Activated T-cell treated with anti-CD3 and anti-CD28 coated beads for 48 hours (primary cell): ENCODE measurements around the gene KLHDC10.
"Not testable (repeated sequence)": the region's sequence is repeated elsewhere in the genome, so short reads cannot be mapped to it uniquely, and the experiment has no call there.

Experiments
- DNase-seq: peaks from one replicate; pipeline ENCODE4 v3.0.0-alpha.2; 2020; ENCODE audit warnings: low read depth

KLHDC10 gene

DNA sequence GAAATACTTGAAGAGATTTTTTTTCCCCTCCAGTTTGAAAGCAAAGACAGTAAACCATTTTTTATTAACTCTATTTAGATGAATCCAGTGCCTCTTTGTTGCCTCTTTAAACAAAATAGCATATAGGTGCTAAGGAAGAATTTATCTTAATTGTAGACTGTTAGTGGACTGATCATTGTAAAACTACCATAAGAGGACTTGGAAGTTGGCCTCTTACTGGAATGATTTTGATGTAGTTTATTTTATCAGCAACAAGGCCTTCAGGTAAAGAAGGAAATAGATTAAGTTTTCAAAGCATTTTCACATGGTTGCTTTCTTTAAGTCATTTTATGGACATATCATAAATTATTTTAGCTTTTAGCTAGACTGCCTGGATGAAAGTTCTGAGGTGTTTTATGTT lies 53.2 kb downstream of the KLHDC10 start:
- DNase-seq, result no peak

DNA sequence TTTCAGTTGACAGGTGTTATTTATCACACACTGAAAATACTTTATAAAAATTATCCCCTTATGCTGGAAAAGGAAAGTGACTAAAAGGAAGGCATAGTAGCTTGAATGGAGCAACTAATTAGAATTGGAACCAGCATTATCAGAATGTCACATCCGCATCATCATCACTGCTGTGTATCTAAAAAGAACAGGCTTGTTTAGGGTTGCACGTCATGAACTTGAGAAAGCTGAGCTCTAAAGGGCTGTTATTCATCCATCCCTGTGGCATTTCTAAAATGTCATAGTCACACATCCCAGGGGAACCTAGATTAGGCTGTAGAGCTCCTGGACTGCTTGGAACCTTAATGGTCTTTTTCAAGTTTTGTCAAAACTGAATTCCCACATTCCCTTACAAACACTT lies 54.4 kb downstream of the KLHDC10 start:
- no peak for DNase-seq

DNA sequence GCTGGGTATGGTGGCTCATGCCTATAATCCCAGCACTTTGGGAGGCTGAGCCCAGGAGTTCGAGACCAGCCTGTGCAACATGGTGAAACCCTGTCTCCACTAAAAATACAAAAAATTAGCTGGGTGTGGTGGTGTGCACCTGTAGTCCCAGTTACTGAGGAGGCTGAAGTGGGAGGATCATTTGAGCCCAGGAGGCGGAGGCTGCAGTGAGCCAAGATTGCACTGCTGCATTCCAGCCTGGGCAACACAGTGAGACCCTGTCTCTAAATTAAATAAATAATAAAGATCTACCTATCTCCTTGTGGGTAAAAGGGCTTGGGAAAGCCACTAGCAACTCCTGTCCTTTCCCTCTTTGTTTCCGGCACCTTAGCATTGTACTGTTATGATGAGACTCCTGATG lies 56.5 kb downstream of the KLHDC10 start:
- not testable (repeated sequence) for DNase-seq

DNA sequence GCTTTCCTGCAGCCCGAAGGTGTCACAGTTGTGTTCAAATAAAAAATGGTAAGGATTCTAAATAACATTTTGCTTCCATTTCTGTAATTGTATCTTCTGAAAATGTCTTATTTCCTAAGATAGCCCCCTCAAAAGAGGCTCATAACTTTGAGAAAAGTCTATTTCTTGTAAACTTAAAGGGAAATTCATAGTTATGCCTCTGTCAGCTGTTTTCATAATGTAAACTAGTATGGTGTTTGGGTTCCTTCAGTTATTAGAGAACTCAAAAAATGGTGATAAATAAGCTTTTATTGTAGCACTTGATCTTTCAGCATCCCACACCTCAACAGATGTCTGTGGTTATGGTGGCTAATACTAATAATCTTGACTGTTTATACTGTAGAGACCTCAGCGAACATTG lies 57.1 kb downstream of the KLHDC10 start:
- DNase-seq, result no peak

DNA sequence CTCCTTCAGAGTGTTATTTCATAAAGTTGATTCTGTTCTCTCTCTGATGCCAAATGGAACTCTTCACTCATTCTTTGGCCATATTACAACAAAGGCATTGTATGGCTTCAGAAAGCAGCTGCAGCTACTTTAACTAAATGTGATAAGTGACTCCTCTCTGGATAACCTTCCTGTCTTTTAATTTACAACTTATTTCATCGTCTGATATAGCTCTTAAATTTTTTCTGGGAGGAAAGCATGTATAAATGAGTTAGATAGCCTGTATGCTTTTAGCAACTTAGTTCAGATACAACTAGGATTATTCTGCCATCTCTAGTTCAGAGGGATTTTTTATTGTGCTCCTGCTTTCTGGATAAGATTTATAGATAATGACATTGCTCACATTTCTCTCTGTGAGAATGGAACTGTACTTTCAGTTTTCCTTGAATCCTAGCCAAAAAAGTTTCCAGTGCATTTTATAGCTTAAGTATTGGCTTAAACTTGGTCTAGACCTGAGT lies 57.5 kb downstream of the KLHDC10 start:
- no peak for DNase-seq

DNA sequence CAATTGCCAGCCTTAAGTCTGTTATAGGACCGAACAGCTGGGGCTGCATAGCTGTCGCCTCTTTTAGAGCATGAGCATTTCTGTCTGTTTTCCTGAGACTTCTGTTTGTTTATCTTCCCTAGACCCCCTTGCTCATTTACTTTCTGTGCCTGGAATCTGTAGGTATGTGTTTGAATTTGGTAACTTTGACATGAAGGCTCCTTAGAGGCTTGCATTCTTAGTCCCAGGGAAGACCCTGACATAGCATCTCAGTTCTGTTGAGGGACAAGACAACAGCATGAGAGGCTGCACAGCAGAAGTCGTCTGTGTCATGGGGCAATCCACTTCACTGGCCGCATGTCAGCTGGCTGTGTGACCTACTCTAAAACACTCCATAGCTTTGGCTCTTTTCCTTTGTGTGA lies 58.7 kb downstream of the KLHDC10 start:
- DNase-seq, result no peak

DNA sequence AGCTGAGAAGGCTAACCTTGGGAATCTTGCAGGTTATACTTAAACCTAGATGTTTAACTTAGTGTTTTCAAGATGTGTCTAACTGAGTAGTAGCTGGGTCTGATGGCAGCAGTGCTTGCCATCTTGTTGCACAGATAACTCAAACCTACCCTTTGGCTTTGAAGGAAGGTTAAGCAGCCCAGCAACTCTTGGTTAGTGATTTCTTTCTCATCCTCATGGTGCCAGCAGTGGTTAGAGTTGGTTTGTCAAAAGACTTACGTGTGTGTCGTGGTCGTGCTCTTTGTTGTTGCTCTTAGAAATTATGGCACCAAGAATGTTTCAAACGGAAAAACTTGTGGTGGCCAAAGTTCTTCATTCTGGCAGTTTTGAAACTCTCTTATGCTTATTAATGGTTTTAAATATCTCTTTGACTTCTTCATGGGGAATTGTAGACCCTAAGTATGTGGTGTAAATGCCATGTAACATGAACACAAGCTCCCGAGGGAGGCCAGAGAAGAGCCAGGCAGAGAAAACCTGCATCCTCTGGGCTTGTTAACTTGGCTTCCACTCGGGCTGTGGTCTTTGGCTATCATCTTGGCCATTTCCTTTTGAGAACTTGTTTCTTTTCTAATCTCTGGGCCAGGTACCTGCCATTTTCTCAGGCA lies 61.0 kb downstream of the KLHDC10 start:
- DNase-seq, result no peak

DNA sequence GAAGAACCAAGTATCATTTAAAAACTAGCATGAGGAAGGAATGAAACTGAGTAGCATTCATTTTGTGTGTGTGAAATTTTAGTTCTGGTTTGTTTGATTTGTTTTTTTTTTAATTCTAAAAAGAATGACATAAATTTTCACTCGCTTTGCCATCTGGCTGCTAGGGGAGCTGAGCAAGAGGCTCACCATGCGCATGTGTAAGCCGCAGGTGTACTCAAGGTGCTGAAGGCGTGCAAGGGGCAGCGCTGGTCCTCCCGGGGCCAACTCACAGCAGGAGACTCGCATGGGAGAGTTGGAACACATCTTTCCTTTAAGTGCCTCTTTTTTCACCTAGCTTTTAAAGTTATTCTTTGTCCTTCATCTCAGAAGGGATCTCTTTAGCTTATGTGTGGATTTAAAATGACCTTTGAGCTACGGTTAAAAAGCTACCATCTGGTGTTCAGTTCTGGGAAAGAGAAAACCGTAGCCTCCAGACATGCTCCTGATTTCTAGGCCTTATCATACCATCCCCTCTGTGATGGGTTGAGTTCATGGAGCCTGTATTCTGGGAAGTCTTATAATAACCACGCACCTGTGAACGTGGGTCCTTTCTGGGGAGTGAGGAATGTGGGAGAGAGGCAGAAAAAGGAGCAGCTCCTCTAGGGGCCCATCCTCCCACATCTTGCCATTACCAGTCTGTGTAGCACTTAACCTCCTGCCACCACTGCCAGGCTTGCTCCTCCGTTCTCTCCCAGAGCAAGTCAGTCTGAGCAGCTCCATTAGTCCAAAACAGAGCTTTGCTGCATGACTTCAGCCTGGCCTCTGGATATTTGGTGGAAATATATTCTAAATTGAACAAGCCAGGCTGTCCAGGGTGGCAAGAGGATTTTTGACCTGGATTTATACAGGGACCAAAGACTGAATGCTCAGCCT lies 61.9 kb downstream of the KLHDC10 start:
- DNase-seq, result no peak

DNA sequence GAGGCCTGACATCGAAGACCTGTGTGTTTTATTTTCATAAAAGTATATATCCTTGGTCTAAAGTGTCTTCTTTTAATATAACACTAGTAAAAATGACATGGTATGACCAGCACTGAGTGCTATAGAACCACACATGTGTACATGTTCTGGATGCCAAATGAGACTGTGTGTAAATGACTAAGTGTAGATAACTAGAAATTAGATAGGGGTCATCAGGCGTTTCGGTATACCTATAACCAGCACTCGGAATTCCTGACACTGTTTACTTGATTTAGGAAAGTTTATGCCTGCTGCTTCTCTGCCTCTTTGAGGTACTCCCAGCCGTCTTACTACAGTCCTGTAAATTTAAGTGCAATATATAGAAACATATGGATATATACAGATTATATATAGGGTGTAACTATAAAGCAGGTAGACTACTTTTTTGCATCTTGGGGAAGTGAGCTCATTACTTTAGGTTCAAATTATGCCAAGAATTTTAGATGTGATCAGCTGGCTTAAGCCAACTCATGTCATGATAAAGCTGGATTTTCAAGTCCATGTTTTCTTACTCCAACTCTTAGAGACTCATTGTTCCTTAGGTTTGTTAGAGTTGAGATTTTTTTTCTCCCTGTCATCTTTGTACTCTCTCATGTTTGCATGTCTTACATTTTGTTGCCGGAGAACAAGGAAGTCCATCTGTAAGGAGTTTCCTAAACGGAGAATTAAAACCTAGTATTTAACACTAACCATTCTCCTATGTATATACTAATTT lies 62.9 kb downstream of the KLHDC10 start:
- DNase-seq, result no peak

DNA sequence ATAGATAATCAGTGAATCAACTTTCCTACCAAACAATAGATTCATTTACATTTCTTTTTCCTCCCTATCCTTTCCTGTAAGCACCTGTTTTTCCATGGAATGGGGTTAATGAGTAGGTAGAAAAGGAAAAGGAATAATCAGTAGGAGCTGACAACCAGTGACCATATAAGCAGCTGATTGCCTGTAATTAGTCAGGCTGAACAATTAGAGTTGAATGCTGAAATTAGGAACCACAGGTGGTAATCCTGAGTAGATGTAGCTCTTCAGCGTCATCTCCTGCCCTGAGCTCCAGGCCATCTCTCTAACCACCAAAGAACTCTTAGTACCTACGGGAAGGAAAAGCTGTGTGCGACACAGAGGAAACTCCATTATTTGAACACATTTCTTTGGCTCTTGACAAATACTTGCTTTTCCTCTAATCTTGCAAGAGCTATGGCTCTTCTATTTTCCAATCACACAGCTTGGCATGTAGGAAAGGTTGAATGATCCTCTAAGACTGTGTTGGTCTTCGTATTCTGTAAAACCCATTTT lies 63.8 kb downstream of the KLHDC10 start:
- DNase-seq, result no peak

DNA sequence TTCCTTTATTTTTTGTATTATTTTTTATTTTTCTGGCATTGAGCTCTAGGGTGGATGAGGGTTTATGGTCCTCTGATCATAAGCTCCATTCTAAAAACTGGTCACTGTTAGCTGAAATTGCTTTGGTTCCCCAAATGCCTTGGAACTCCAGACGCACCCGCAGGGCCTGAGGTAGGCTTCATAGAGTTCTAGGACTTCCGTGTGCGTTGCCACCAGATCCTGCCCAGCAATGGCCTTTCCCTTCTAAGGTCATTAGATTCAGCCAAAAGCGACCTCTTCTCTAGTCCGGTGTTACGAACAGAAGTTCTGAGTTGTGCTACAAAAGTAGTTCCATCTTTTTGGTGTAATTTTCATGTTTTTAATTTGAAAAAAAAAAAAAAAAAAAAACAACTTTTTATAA lies 64.4 kb downstream of the KLHDC10 start:
- DNase-seq, result no peak

DNA sequence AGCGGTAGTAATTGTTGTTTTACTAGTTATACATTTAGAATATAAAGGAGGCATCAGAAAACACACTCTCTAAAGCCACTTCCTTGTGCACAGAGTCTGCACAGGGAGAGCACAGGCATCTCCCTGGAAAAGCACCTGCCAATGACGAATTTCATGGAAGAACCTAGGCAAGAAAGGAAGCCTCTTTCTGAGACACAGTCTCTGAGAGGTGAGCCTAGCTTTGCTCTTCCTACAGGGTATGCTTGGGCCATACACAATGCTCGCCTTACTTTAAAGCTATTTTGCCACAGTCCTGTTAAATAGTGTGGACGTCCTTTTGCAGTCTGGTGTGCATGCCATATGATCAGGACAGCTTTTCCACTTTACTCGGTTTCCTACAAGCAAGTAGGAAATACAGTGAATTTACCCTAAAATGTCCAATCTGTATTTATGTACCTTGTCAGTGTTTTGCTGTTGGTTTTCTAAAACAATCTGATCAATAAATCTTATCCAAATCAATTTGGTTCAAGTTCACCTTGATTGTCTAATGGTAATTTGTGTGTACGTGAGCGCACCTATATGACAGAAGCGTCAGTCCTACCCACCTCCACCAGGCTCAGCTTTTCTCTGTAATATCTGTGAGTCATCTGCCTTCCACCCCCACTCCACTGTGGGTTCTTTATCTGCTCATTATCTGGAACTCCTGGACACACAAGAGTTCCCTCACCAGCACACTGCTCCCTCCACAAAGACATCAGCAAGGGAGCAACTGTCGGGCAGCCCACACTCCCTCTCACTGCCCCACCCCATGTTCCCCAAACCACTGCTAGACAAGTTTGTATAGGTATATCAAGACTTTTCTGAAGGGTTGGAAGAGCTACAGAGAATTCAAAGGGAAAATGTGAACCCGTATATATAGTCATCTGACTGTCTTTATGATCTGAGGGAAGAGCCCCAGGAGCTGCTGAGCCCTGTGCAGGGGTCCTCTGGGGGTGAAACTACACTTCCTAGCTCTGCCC lies 65.2 kb downstream of the KLHDC10 start:
- no peak for DNase-seq

DNA sequence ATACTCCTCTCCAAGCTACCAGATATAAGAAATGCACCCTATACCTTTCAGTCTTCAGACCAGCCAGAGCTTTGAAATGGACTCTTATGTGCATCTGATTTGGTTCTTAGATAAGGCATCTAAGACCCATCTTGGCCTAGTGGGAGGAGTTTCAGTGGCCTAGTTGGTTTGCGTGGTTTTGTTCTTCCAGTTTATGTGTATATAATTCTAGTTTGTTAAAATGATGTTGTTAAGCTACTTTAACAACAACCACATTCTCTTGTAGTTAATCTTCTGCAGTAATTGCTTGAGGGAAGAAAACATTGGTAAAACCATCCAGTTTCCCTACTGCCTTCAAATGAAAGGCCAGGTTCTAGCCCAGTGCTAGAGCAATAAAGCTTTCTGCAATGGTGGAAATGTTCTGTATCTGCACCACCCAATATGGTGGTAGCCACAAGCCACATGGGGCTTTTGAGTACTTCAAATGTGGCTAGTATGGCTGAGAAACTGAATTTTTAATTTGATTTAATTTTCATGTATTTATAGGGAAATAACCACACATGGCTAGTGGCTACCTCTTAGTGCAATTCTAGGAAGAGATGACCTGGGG lies 66.3 kb downstream of the KLHDC10 start:
- no peak for DNase-seq

DNA sequence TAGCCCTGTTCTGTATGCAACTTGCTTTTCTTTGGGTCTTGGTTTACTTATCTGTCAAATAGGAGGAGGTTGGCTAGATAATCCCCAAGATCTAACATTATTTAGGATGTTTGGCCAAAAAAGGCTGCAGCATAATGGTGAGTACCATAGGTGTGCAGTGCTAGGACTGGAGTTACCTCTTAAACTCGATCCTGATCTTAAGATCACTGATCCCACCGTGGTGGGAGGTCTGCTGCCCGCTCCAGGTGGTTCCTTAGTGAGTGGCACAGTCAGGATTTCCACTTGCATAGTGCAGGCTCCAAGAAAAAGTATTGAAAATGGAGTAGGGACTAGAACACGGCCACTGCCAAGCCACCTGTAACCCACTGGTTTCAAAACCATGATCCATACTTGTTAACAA lies 66.9 kb downstream of the KLHDC10 start:
- no peak for DNase-seq

DNA sequence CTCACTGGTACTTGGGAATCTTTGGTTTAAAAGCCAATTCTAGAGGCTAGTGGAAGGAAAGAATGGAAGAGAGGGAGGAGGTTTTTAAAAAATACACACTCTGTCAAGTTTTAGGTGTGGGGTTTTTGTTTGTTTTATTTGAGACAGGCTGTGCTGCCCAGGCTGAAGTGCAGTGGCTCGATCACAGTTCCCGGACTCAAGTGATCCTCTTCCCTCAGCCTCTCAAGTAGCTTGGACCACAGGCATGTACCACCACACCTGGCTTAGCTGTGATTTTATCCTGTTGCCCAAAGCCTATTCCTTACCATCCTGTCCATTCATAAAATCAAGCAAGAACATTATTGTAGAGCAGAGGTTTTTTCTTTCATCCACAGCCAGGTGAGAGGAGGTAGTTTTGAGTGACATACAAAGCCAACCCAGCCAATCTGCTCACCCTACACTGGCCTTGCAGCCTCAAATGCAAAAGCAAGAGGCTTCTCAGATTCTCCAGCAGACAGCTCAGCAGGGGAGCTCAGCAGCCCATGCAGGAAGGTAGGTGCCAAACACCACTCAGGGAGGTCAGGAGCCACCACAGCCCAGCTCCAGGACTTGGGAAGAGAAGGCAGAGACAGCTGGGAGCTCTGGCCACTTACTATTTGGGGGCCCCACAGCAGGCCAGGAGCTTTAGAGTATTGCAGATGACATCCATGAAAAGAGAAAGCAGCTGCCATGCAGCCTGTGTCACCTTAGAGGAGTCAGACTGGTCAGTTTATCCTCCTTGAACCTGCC lies 69.0 kb downstream of the KLHDC10 start:
- no peak for DNase-seq

DNA sequence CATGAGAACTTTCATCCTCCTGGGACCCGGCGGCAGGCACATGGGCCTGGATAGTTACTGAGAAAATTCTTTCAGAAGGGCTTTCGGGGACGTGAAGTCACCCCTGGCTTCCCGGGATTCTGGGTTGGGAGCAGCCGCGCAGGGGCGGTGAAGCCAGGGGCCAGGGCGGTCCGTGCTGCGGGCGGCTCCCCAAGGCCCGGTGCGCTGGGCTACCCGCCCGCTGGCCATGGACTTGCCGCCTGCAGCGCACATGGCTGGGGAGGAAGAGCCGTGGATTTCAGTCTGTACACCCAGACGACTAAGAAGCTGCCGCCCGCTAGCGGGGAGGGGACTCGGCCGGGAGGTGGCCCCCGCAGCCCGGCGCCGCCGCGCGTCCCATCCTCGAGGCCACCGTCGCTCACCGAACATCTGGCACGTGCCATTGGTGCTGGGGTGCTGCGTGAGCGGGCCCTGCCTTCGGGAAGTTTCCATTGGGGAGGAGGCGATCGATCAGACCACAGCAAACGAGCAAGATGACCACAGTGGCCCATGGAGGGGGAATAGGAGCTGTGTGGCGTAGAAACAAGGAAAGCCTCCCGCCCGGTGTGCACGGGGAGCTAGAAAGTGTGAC lies 70.3 kb downstream of the KLHDC10 start:
- no peak for DNase-seq

DNA sequence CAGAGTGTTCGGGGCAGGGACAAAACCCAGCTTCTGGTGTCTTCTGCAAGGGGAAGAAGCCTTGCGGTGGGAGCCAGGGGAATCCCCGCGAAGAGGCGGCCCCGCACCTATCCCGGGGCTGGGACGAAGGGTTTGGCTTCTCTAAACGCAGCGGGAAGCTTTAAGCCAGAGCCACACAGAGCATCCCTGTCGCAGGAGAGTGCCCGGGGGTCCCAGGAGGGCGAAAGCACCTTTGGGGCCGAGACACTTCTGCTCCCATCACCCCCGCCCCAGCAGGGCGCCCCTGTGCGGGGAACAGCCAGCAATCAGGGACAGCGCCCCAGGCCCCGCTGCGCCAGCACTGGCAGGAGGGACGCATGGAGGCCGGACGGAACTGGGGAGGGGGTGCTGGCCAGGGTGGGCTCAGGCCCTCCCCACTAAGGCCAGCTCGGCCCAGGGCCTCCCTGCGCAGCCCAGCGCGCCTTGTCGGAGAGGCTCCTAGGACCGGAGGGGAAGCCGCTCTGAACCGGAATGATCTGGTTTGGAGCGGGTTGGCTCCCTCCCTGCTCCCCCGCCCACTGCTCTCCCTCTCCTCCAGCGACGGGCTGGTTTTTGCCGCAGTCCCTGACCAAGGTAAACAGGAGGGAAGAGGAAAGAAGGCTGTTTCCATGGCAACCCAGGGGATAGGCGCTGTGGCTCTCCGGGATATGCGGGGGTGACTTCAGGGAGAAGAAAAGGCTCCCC lies 71.0 kb downstream of the KLHDC10 start:
- DNase-seq, result peak; percentile 17

DNA sequence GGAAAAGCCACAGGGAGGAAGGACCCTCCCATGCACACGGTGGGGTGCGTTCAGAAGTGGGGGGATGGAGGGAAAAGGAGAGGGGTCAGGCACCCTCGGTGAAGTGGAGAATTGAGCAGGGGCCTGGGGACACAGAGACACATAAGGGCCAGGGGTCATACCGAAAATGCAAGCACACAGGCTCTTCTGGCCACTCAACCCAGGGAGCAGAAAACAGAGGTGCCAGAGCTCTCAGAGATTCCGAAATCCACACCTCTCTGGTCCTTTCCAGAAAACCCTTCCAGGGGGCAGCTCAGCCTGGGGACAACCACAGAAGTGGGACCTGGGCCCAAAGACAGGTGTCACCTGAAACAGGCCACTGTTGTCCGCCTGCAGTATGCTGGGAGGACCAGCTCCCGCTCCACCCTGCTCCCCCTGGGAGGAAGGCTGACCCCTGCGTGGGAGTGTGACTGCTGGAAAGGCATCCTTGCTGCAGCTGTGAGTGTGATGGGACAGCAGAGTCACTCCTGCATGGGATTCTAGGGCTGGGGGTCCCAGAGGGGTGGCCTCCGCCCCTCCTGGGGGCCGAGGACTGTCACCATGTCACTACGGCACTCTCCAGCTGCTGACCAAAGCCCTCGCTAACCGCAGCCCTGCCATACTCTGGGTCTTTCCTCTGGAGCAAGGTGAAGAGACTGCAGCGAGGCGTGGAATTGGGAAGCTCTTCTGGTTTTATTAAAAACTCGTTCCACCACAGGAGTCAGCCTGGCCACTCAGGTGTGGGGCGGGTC lies 71.7 kb downstream of the KLHDC10 start:
- no peak for DNase-seq
